Glutamatergic neuron (in vitro differentiated cells): ENCODE results near the gene C1GALT1C1L. TPM values are rescaled to one million over a fixed set of nuclear protein-coding genes. Genes with fewer than 3 reads are reported as not detected.

Experiments used
- total RNA-seq: library from RNA; stranded (reverse); fragmentation: NEBNext Ultra II Directional; extraction: Animal tissue kit (Norgen Biotek cat#: 25700); gene quantifications from one replicate; pipeline ENCODE4 v1.2.1, GENCODE V29; 2021; ENCODE audit not compliant: unreplicated experiment

Gene C1GALT1C1L
- total RNA-seq, 1 donor from 2014 or later = 0.49 TPM

Other genes starting within 250 kb of the C1GALT1C1L start
- gene THADA, start 80.4 kb downstream of the C1GALT1C1L start, total RNA-seq = 15.0 TPM
- gene PLEKHH2, start 39.2 kb downstream of the C1GALT1C1L start, total RNA-seq = 0.71 TPM
- gene DYNC2LI1, start 97.6 kb upstream of the C1GALT1C1L start, total RNA-seq = 11.9 TPM
- not detected for gene ABCG5, start 162.4 kb upstream of the C1GALT1C1L start, total RNA-seq
- not detected for gene ABCG8, start 162.5 kb upstream of the C1GALT1C1L start, total RNA-seq